Measurements from ENCODE around the gene ZNF547.
A peak's percentile ranks its signal among the peaks of the same experiment; 100 is the strongest.
"Not testable (repeated sequence)": the region's sequence is repeated elsewhere in the genome, so short reads cannot be mapped to it uniquely, and the experiment has no call there.

ZNF547 gene

DNA sequence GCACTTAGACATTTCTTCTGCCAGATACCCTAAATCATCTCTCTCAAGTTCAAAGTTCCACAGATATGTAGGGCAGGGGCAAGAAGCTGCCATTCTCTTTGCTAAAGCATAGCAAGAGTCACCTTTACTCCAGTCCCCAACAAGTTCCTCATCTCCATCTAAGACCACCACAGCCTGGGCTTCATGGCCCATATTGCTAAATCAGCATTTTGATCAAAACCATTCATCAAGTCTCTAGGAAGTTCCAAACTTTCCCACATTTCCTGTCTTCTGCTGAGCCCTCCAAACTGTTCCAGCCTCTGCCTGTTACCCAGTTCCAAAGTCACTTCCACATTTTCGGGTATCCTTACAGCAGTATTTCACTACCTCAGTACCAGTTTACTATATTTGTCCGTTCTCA lies 11.3 kb downstream of the ZNF547 start:
- not testable (repeated sequence) for DNase-seq (ENCODE audit: low spot score)

- no peak for DNase-seq (ENCODE audit: low spot score)
Observed at GRCh38 chr19:57376151-57376550, 12.8 kb downstream of the ZNF547 start.

- no peak for DNase-seq (ENCODE audit: low spot score)
Observed at GRCh38 chr19:57377498-57378146, 14.3 kb downstream of the ZNF547 start.

GRCh38 chr19:57380923-57381322 lies 17.6 kb downstream of the ZNF547 start:
- DNase-seq (ENCODE audit: low spot score), result no peak

- no peak for DNase-seq (ENCODE audit: low spot score)
Observed at GRCh38 chr19:57382806-57383488, 19.6 kb downstream of the ZNF547 start.

DNA sequence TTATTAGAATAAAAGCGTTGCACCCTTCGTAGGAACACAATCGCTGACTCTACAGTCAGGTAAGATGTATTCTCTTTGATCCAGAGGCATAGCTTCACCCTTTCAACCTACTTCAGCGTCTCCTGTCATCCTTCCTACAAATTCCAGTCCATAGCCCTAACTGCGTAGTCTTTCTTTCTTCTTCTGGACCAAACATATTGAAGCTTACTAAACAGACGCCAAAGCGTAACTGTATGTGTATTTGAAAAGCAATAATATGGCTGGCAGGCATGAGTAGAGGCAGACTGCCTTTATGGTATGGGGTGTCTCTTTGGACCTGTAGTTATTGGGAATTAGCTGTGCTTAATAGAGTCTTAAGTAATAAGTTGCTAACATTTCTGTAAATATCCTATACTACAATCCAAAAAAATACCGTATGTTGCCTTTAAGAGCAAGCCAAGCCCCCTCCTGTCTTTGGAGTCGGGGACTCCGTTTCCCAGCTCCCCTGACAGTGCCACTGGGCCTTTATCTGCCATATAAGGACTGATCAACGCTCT lies 25.9 kb downstream of the ZNF547 start:
- no peak for DNase-seq (ENCODE audit: low spot score)

DNA sequence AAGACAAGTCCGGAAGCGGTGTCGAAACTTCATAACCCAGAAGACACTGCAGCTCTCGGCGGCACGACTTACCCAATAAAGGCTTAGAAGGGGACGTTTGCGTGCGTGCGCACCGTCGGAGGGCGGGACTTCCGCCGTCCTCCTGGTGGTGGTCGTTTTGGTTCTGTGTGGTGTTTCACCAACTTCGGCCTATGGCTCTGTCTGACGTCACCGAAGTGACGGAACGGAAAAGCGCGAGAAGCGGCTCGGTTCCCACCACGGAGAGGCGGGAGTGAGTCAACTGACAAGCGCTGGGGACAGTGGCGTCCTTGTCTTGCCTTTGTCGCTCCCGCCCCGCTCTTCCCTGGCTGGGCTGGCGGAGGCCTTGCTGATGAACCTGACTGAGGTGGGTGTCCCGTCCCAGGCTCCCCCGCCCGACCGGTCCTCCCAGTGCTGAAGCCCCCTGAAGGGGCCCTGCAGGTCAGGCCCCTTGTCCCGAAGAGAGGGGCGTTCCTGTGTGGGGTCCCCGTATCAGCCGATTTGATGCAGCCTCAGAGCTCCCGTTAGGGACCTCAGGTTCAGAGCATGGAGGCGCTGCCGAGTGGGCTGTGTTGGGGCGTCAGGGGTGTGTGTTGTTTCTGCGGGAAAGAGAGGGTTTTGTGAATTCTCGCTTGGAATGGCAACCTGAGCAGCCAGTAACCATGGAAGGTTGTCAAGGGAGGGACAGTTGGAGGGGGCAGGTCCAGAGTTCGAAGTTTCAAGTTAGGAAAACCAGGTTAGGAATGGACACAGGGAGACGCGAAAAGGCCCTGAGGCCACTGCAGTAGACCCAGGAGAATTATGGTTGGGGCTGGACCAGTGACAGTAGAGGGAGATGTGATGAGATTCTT lies 26.6 kb downstream of the ZNF547 start, which contains the start of gene ZNF548:
TSS of gene ZNF548 (plus strand) at position 125 of the 869 bp plus-strand sequence. CDS start at position 371, 246 bp downstream.
- peak; percentile 96 for DNase-seq (ENCODE audit: low spot score)

GRCh38 chr19:57395710-57396109 lies 32.4 kb downstream of the ZNF547 start:
- no peak for DNase-seq (ENCODE audit: low spot score)

DNA sequence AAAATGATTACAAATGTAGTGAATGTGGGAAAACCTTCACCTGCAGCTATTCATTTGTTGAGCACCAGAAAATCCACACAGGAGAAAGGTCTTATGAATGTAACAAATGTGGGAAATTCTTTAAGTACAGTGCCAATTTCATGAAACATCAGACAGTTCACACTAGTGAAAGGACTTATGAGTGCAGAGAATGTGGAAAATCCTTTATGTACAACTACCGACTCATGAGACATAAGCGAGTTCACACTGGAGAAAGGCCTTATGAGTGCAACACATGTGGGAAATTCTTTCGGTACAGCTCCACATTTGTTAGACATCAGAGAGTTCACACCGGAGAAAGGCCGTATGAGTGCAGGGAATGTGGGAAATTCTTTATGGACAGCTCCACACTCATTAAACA lies 35.5 kb downstream of the ZNF547 start:
- no peak for DNase-seq (ENCODE audit: low spot score)

DNA sequence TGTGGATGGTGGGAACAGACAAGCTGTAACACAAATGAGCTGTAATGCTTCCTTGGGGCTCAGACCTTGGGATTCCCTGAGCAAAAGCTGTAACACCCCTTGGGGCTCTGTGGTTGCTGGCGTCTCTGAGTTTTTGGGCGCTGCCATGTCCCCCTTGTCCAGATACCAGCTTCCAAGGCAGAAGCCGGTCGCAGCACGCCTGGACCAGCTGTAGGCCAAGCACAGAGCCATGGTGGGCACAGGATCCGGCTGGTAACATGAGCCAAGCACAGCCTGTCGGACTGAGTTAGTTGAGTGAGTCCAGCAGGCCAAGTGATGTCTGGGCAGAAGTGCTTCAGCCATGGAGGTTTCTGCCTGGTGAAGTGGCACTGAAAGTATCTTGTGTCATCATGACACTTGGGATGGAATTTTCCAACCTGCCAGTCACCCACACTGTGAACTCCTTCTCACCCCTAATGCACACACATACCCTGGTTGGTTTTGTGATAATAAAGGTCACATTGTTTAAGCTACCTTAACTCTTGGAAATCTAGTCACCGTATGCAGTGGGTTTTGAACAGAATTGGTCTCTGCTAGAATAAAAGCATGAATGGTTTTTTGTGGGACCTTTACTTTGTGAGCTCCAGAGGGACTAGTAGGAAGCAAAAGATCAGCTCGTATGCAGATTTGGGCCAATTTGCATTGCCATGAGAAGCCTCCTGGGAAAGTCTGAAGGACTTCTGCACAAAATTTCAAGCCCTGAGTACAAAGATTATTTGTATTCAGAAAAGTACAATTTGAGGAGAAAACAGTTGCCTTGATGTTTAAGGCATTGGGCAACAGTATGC lies 40.6 kb downstream of the ZNF547 start:
- no peak for DNase-seq (ENCODE audit: low spot score)

GRCh38 chr19:57406516-57407123 lies 43.3 kb downstream of the ZNF547 start:
- DNase-seq (ENCODE audit: low spot score), result peak; percentile 85

- peak; percentile 97 for DNase-seq (ENCODE audit: low spot score)
Observed at GRCh38 chr19:57410877-57411671, 47.7 kb downstream of the ZNF547 start, which contains the start of gene ZNF17. Gene ZNF17, plus strand, starts transcription at chr19:57411161. Its CDS starts 2,455 bp downstream, at chr19:57413616.

GRCh38 chr19:57419439-57419838 lies 56.1 kb downstream of the ZNF547 start:
- no peak for DNase-seq (ENCODE audit: low spot score)

DNA sequence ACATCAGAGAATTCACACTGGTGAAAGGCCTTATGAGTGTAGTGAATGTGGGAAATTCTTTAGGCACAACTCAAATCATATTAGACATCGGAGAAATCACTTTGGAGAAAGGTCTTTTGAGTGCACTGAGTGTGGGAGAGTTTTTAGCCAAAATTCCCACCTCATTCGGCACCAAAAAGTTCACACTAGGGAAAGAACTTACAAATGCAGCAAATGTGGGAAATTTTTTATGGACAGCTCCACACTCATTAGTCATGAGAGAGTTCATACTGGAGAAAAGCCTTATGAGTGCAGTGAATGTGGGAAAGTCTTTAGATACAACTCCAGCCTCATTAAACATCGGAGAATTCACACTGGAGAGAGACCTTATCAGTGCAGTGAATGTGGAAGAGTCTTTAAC lies 57.7 kb downstream of the ZNF547 start:
- no peak for DNase-seq (ENCODE audit: low spot score)

Data from AG20443 (cell line).